HG03521 (cell line): ENCODE measurements around the gene A3GALT2.

Experiments used
- ATAC-seq: cut with Tn5 transposase; IDR thresholded peaks from one replicate; pipeline ENCODE4 v1.9.1; 2021; ENCODE audit warnings: mild to moderate bottlenecking, moderate library complexity; ENCODE audit not compliant: unreplicated experiment

A3GALT2 gene

DNA sequence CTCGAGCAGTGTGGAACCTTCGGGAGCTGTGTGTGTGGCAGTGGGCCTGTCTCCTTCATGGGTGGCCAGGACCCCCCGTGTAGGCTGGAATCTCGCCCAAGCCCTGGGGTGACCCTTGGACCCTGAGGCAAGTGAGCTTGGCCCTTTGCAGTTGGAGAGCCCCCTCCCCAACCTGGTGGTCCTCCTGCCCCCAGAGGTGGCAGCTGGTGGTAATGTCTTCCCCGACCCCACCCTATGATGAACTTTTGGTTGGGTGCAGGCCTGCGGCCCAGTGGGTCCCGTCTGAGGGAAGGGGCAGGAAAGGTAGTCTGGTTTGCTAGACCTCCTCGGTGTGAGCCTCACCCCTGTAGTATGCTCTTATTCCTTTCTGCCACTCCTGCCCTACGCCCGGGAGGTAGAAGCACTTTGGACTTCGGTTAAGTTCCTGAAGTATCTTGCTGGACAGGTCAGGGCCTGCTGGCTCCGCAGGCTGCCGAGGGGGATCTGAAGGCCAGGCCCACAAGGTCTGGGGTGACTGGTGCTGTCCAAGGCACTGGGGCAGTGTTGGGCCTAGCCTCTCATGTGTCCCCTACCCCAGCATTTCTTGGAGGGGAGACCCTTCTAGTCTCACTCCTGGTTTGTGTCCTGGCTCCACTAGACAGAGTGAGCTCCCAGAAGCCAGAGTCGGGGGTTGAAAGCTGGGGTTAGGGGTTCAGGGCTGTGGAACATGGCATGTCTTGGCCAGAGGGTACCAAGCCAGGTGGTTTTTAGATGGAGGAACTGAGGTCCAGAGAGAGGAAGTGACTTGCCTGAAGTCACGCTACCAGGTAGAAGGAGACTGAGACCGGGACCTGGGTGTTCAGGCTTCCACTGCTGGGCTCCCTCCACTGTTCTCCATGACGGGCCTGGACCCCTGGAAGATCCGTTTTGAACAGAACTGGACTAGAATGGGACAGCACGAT, 62.9 kb downstream of the A3GALT2 start:
- no peak for ATAC-seq

DNA sequence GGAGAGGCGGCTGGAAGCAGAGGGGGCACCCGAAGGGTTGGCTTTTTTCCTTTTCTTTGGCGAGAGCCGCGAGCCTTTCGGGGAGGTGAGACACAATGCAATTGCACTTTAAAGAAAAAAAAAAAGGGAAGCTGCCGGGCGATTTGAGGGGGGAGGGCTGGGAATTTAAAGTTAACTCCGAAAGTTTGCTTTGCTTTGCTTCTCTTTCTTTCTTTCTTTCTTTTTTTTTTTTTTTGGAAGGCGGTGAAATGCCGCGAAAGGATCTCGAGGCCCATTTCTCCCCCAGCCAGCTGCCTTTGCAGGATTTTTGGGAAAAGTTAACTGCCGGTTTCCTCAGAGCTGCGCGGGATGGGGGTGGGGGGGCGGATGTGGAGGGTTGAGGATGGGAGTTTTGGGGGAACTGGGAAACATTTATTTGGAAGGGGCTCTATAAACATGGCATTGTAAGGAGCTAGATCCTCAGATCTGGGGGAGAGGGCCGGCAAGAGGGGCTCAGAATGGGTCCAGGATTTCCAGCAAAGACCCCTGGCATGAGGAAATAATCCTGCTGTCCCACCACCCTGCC, 63.6 kb downstream of the A3GALT2 start:
- no peak for ATAC-seq
